HCT116 (cell line): ENCODE data around the gene ARHGAP28. TPM values are rescaled to one million over a fixed set of nuclear protein-coding genes. Genes with fewer than 3 reads are reported as not detected.

Experiments
- ATAC-seq: fragments of 200-7000 bp; cut with Tn5 transposase; 2 replicates; pipeline ENCODE4 v1.9.1; 2020; ENCODE audit warnings: mild to moderate bottlenecking, moderate library complexity
- BruUV-seq: library from RNA; stranded (reverse); fragments of 400-500 nt; replicated peaks from 2 replicates; lab custom pipeline; 2021; lab: Mats Ljungman, UMichigan
- CTCF ChIA-PET: fragments of 300-600 bp; sonication (Branson Sonifier 250); formaldehyde crosslinking; loops from one replicate; lab custom pipeline; 2021; ENCODE audit warnings: antibody characterized with exemption; lab: Charles Lee
- POLR2A ChIA-PET: fragments of 300-600, 350-600 bp; sonication (Branson Sonifier 250); formaldehyde crosslinking; loops from one replicate; lab custom pipeline; 2021; ENCODE audit warnings: antibody characterized with exemption; lab: Charles Lee
- RAD21 ChIA-PET, 2 experiments: fragments of 300-600 bp; sonication (Branson Sonifier 250); formaldehyde crosslinking; loops; one replicate each; lab custom pipeline; 2023; ENCODE audit warnings: low total read pairs in 2 of 2; ENCODE audit not compliant: uncharacterized antibody in 2 of 2, unreplicated experiment in 2 of 2, low non-redundant PET in 1 of 2; lab: Charles Lee
- DNase-seq: peaks from one replicate; pipeline ENCODE4 v3.0.0-alpha.2; 2010; ENCODE audit warnings: low read depth, low spot score
- H2AFZ ChIP-seq: fragments of 200-600 bp; shearing (Covaris generic), sonication (generic); 2 replicates; pipeline ENCODE4 v1.6.1; 2017; ENCODE audit warnings: low read depth, mixed run types, mixed read lengths, antibody characterized with exemption, low read length; ENCODE audit not compliant: poor library complexity, severe bottlenecking
- H3K27ac ChIP-seq: 2 replicates; pipeline ENCODE4 v1.5.1; 2012; ENCODE audit warnings: low read depth, low read length
- H3K27me3 ChIP-seq: fragments of 200-600 bp; sonication (generic); 2 replicates; pipeline ENCODE4 v1.6.1; 2016; ENCODE audit warnings: mixed run types, low read length, mixed read lengths; ENCODE audit not compliant: insufficient read depth
- H3K36me3 ChIP-seq, 2 experiments: fragments of 200-500 bp in 1 of 2; fragments of 200-600 bp in 1 of 2; sonication (Bioruptor generic) in 1 of 2; sonication (generic) in 1 of 2; 2 replicates each; pipeline versions ENCODE4 v1.5.1 to v1.6.1; 2014 to 2016; ENCODE audit warnings: low read length in 2 of 2, inconsistent platforms in 1 of 2, mixed read lengths in 1 of 2, mixed run types in 1 of 2; ENCODE audit not compliant: insufficient read depth in 2 of 2, control insufficient read depth in 1 of 2
- H3K4me1 ChIP-seq, 2 experiments: fragments of 200-600 bp in 1 of 2; sonication (generic) in 1 of 2; 2 replicates each; pipeline versions ENCODE4 v1.5.1 to v1.6.1; 2012 to 2017; ENCODE audit warnings: low read length in 2 of 2, inconsistent platforms in 1 of 2, mild to moderate bottlenecking in 1 of 2, mixed read lengths in 1 of 2, mixed run types in 1 of 2, moderate library complexity in 1 of 2; ENCODE audit not compliant: insufficient read depth in 2 of 2, control insufficient read depth in 1 of 2
- H3K4me2 ChIP-seq: fragments of 200-600 bp; sonication (generic); 2 replicates; pipeline ENCODE4 v1.6.1; 2017; ENCODE audit warnings: mixed run types, low read length, mixed read lengths
- H3K4me3 ChIP-seq, 2 experiments: fragments of 200-600 bp in 1 of 2; sonication (generic) in 1 of 2; replicated peaks in 1 of 2; 2 replicates each; pipeline ENCODE4 v1.5.1; 2011 to 2016; ENCODE audit warnings: low read length in 2 of 2, control low read depth in 1 of 2, low read depth in 1 of 2, mild to moderate bottlenecking in 1 of 2, mixed read lengths in 1 of 2, mixed run types in 1 of 2
- H3K79me2 ChIP-seq: fragments of 200-600 bp; sonication (generic); 2 replicates; pipeline ENCODE4 v1.6.1; 2017; ENCODE audit warnings: mild to moderate bottlenecking, mixed run types, low read length, moderate library complexity, mixed read lengths; ENCODE audit not compliant: insufficient read depth
- H3K9ac ChIP-seq: fragments of 200-600 bp; sonication (generic); 2 replicates; pipeline ENCODE4 v1.6.1; 2016; ENCODE audit warnings: low read length, mixed read lengths
- H3K9me2 ChIP-seq: fragments of 200-600 bp; sonication (generic), shearing (Covaris generic); 2 replicates; pipeline ENCODE4 v1.6.1; 2017; ENCODE audit warnings: mixed run types, mild to moderate bottlenecking, moderate library complexity; ENCODE audit not compliant: insufficient read depth
- H3K9me3 ChIP-seq, 2 experiments: fragments of 200-500 bp in 1 of 2; fragments of 200-600 bp in 1 of 2; sonication (Bioruptor generic) in 1 of 2; sonication (generic) in 1 of 2; 2 replicates each; pipeline ENCODE4 v1.6.1; 2014 to 2017; ENCODE audit warnings: low read length in 2 of 2, mixed read lengths in 2 of 2, inconsistent platforms in 1 of 2, low read depth in 1 of 2, mild to moderate bottlenecking in 1 of 2, mixed run types in 1 of 2, moderate library complexity in 1 of 2; ENCODE audit not compliant: control insufficient read depth in 1 of 2, insufficient read depth in 1 of 2
- H4K20me1 ChIP-seq: fragments of 200-600 bp; sonication (generic), shearing (Covaris generic); 2 replicates; pipeline ENCODE4 v1.6.1; 2017; ENCODE audit warnings: mixed run types, mild to moderate bottlenecking, moderate library complexity; ENCODE audit not compliant: insufficient read depth
- EGR1 ChIP-seq: IDR thresholded peaks from 2 replicates; pipeline ENCODE4 v1.6.1; 2012; ENCODE audit warnings: low read depth
- ELF1 ChIP-seq: IDR thresholded peaks from 2 replicates; pipeline ENCODE4 v1.6.1; 2012; ENCODE audit warnings: low read depth, borderline replicate concordance
- EZH2phosphoT487 ChIP-seq: fragments of 200-600 bp; IDR thresholded peaks from 2 replicates; pipeline ENCODE4 v1.6.1; 2018; ENCODE audit warnings: antibody characterized with exemption, borderline replicate concordance
- FOSL1 ChIP-seq: IDR thresholded peaks from 2 replicates; pipeline ENCODE4 v1.6.1; 2012; ENCODE audit warnings: low read depth
- JUND ChIP-seq: IDR thresholded peaks from 2 replicates; pipeline ENCODE4 v1.6.1; 2012
- REST ChIP-seq: IDR thresholded peaks from 2 replicates; pipeline ENCODE4 v1.6.1; 2012; ENCODE audit warnings: low read depth
- intact Hi-C: fragments of 100-400 bp; cut with micrococcal nuclease; formaldehyde crosslinking; loops from 2 replicates; pipeline ENCODE4 v1.10.0; 2022
- total RNA-seq: library from RNA; stranded (reverse); gene quantifications from one replicate; pipeline ENCODE4 v1.2.1, GENCODE V29; 2021; ENCODE audit not compliant: unreplicated experiment

ARHGAP28 gene
- total RNA-seq, 1 experiment from 2014 or later = not detected

- TF ChIP-seq REST (no peak), EGR1 (no peak), JUND (no peak), EZH2phosphoT487 (no peak)
These were observed 162.3 kb downstream of the ARHGAP28 start (continued) for GRCh38 chr18:6891788-6892187.

GRCh38 chr18:6901286-6901926, 171.9 kb downstream of the ARHGAP28 start:
- H3K36me3 ChIP-seq = no peaks in the 10 kb centered on the region
- TF ChIP-seq FOSL1 (no peak), ELF1 (no peak)

More at GRCh38 chr18:6901286-6901926, 171.9 kb downstream of the ARHGAP28 start:
- H3K79me2 ChIP-seq = no peaks in the 10 kb centered on the region
- ATAC-seq = no peak
- H3K27ac ChIP-seq = no peak overlapping the region
- no peaks in the 10 kb centered on the region for H3K9me2 ChIP-seq
- ChIA-PET CTCF (no interaction called here), POLR2A (no interaction called here), RAD21 (no interaction called here)
- H3K4me3 ChIP-seq = no peak overlapping the region
- intact Hi-C loops = no loop called here
- H3K27me3 ChIP-seq = no peaks in the 10 kb centered on the region
- no peak overlapping the region for H2AFZ ChIP-seq
- no peaks in the 10 kb centered on the region for H3K4me1 ChIP-seq
- no peak for DNase-seq
- BruUV-seq = no TSS peak
- no peak overlapping the region for H3K9ac ChIP-seq
- no peaks in the 10 kb centered on the region for H4K20me1 ChIP-seq
- H3K4me2 ChIP-seq = no peak overlapping the region
- H3K9me3 ChIP-seq = peaks cover 0 to 21% of the 10 kb centered on the region in 2 experiments; a peak in 2 of 4 replicates
